Muscle layer of colon (tissue), 2 donors: ENCODE data around the gene MYBPH.

Experiments
- H3K27ac ChIP-seq: one replicate; pipeline ENCODE4 v1.7.0; 2013; ENCODE audit warnings: low read depth, mild to moderate bottlenecking, low read length, moderate library complexity
- H3K27me3 ChIP-seq, 2 donors: one replicate each; pipeline ENCODE4 v1.7.0; 2013; ENCODE audit warnings: low read length in 2 of 2, mild to moderate bottlenecking in 2 of 2; ENCODE audit not compliant: insufficient read depth in 2 of 2, control insufficient read depth in 1 of 2
- H3K36me3 ChIP-seq: one replicate; pipeline ENCODE4 v1.7.0; 2013; ENCODE audit warnings: mild to moderate bottlenecking, low read length; ENCODE audit not compliant: insufficient read depth
- H3K4me1 ChIP-seq: one replicate; pipeline ENCODE4 v1.7.0; 2013; ENCODE audit warnings: mild to moderate bottlenecking, low read length; ENCODE audit not compliant: insufficient read depth
- H3K4me3 ChIP-seq, 2 donors: one replicate each; pipeline ENCODE4 v1.7.0; 2013; ENCODE audit warnings: low read length in 2 of 2, low read depth in 1 of 2, mild to moderate bottlenecking in 1 of 2, moderate library complexity in 1 of 2
- H3K9ac ChIP-seq: one replicate; pipeline ENCODE4 v1.7.0; 2013; ENCODE audit warnings: low read length
- H3K9me3 ChIP-seq: one replicate; pipeline ENCODE4 v1.7.0; 2013; ENCODE audit warnings: mild to moderate bottlenecking, low read length
- donor health status: abdominal sarcoma.
- donor health status: Adenocarcinoma of cecum.

MYBPH gene

GRCh38 chr1:203175237-203175826 is at the start of gene MYBPH:
Gene MYBPH (minus strand): TSS chr1:203175826. CDS start chr1:203175755, 71 bp downstream.
- Histone ChIP-seq H3K9me3 (no peaks in the 10 kb centered on the region), H3K36me3 (no peaks in the 10 kb centered on the region), H3K27ac (no peak within 1 kb of the TSS), H3K9ac (no peak within 1 kb of the TSS), H3K4me3 (no peak within 1 kb of the TSS), H3K4me1 (no peaks in the 10 kb centered on the region), H3K27me3 (no peaks in the 10 kb centered on the region)

GRCh38 chr1:203225071-203225470 is 49.4 kb upstream of the MYBPH start:
- Histone ChIP-seq H3K36me3 (no peaks in the 10 kb centered on the region), H3K27ac (no peak overlapping the region), H3K27me3 (no peaks in the 10 kb centered on the region), H3K4me3 (no peak overlapping the region), H3K4me1 (no peaks in the 10 kb centered on the region), H3K9me3 (no peaks in the 10 kb centered on the region), H3K9ac (no peak overlapping the region)

GRCh38 chr1:203223012-203223775 is 47.6 kb upstream of the MYBPH start:
- Histone ChIP-seq H3K4me3 (no peak overlapping the region), H3K36me3 (no peaks in the 10 kb centered on the region), H3K27me3 (no peaks in the 10 kb centered on the region), H3K9me3 (no peaks in the 10 kb centered on the region), H3K27ac (no peak overlapping the region), H3K4me1 (no peaks in the 10 kb centered on the region), H3K9ac (no peak overlapping the region)

DNA sequence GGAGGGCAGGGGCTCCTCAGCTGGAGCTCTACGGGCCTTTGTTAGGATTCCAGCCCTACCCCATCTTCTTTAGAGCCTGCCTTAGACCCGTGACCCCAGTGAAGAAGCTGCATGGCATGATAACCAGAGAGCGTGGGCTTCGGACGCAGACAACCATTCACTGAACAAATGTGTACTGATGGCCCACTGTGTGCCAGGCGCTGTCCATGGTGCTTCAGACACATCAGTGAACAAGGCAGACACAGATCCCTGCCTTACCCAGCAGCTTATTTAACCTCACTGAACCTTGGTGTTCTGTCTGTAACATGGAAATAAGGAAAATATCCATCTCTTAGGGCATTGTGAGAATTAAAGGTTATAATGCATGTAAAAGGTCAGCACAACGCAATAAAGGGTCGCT is 44.3 kb upstream of the MYBPH start:
- H3K9me3 ChIP-seq, result no peaks in the 10 kb centered on the region

GRCh38 chr1:203219171-203219570 is 43.5 kb upstream of the MYBPH start:
- no peak overlapping the region for H3K9ac ChIP-seq
- no peak overlapping the region for H3K4me3 ChIP-seq
- no peaks in the 10 kb centered on the region for H3K36me3 ChIP-seq
- H3K27me3 ChIP-seq, result peaks cover 0 to 8% of the 10 kb centered on the region in 2 donors
- H3K4me1 ChIP-seq, result no peaks in the 10 kb centered on the region
- no peaks in the 10 kb centered on the region for H3K9me3 ChIP-seq
- H3K27ac ChIP-seq, result no peak overlapping the region

More for the DNA sequence above, 44.3 kb upstream of the MYBPH start:
- Histone ChIP-seq H3K36me3 (no peaks in the 10 kb centered on the region), H3K27ac (no peak overlapping the region), H3K4me1 (no peaks in the 10 kb centered on the region), H3K27me3 (peaks cover 0 to 8% of the 10 kb centered on the region in 2 donors), H3K4me3 (no peak overlapping the region), H3K9ac (no peak overlapping the region)

- Histone ChIP-seq H3K27me3 (peaks cover 0 to 8% of the 10 kb centered on the region in 2 donors), H3K36me3 (no peaks in the 10 kb centered on the region), H3K9ac (no peak overlapping the region), H3K4me3 (no peak overlapping the region), H3K4me1 (no peaks in the 10 kb centered on the region), H3K27ac (no peak overlapping the region), H3K9me3 (no peaks in the 10 kb centered on the region)
Measured at GRCh38 chr1:203217668-203218067, 42.0 kb upstream of the MYBPH start.

DNA sequence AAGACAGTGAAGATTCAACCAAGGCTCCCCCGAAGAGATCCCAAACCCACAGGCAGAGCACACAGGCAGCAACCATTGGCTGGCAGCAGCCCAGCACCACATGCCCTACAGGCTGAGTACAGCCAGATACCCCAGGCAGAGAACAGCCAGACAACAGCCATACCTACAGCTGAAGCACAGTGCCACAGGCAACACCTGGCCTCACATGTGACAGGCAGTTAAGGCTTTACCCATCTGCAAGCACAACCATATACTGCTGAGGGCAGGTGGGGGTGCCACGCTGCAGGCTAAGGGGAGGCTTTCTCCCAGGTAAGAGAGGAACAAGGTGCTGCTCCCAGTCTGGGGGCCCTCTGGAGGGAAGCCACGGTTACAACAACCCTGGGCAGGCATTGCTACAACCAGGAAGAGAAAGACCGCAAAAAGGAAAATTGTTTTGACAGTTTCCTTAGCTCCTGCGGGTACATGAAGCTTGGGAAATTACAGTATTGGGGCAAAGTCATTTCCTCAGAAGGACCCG is 41.6 kb upstream of the MYBPH start:
- no peaks in the 10 kb centered on the region for H3K4me1 ChIP-seq
- no peak overlapping the region for H3K9ac ChIP-seq

DNA sequence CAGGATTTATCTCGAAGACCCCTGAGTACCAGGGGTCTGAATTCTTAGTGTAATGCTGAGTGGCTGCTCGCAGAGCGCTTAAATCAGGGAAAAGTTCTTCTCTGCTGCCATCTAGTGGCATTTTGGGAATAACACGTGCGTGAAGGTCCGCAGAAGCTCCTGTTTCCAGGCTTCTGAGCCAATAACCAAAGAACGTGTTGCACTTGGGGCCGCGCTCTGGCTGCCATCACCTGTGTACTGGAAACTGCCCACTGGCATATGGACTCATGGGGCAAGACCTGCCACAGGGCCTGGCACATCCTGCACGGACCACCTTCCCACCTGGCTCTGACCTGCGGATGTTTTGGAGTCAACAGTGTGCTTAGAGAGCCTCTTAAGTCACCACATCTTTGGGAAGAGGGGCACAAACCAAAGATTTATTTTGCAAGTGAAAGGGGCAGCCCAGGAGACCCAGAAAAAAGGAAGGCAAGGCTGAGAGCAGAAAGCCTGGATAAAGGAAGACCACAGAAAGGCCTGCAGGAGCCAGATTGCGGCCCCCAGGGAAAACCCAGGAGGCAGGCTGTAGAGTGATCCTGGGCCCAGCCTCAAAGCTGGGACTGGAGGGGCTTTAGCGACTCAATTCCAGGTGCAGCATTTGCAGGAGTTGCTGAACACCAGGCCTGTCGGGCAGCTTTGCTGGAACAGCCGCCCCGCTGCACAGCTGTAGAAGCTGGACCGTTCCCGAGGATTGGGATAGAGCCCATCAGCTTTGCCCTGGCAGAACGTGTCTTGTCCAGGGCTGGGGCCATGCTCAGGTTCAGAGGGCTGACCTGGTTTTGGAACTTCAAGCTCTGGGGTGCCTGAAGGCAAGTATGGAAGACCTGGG is 40.9 kb upstream of the MYBPH start:
- Histone ChIP-seq H3K4me1 (no peaks in the 10 kb centered on the region), H3K36me3 (no peaks in the 10 kb centered on the region), H3K4me3 (no peak overlapping the region), H3K27me3 (peaks cover 0 to 8% of the 10 kb centered on the region in 2 donors), H3K9ac (no peak overlapping the region), H3K9me3 (no peaks in the 10 kb centered on the region), H3K27ac (no peak overlapping the region)

More for the DNA sequence above, 41.6 kb upstream of the MYBPH start:
- H3K4me3 ChIP-seq, result no peak overlapping the region
- H3K27ac ChIP-seq, result no peak overlapping the region
- no peaks in the 10 kb centered on the region for H3K9me3 ChIP-seq
- no peaks in the 10 kb centered on the region for H3K36me3 ChIP-seq
- H3K27me3 ChIP-seq, result peaks cover 0 to 8% of the 10 kb centered on the region in 2 donors

DNA sequence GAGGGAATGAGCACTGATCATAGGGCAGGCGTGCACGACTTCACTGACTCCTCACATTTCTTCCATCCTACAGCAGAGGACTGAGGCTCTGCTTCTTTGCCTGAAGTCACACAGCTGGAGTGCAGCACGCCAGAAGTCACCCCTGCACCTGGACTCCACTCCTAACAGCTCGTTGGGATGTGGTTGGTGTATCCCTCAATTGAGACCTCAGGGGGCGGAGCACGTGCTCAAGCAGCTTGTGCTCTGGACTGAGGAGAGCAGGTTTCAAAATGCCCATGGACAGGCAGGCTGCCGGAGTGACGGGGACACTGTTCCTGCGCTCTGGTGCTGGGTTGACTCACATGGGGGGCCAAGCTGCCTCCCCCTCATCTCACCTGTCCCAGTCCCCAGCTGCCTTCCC is 39.9 kb upstream of the MYBPH start:
- Histone ChIP-seq H3K36me3 (no peaks in the 10 kb centered on the region), H3K4me1 (no peaks in the 10 kb centered on the region), H3K9ac (no peak overlapping the region), H3K4me3 (no peak overlapping the region), H3K27me3 (peaks cover 0 to 8% of the 10 kb centered on the region in 2 donors), H3K9me3 (no peaks in the 10 kb centered on the region), H3K27ac (no peak overlapping the region)

GRCh38 chr1:203214871-203215270 is 39.2 kb upstream of the MYBPH start:
- no peaks in the 10 kb centered on the region for H3K9me3 ChIP-seq

DNA sequence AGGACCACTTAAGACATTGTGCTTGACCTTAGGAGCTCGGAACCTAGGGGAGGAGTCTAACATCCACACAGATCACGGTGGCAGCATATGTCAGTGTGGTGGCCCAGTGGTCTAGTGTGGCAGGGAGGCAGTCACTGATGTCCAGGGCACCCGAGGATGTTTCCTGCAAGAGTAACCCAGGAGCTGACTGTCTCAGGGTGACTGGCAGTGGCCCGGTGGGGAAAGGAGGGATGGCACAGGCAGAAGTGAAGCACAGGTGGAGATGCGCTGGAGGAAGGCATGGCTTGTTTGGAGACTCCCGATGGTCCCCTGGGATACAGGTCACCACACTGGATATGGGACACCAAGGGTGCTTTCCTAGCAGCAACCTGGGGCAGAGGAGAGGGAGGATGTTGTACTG is 37.5 kb upstream of the MYBPH start:
- no peaks in the 10 kb centered on the region for H3K9me3 ChIP-seq
- H3K9ac ChIP-seq, result no peak overlapping the region
- H3K4me1 ChIP-seq, result no peaks in the 10 kb centered on the region
- H3K27me3 ChIP-seq, result peaks cover 0 to 8% of the 10 kb centered on the region in 2 donors
- H3K4me3 ChIP-seq, result no peak overlapping the region
- no peaks in the 10 kb centered on the region for H3K36me3 ChIP-seq
- no peak overlapping the region for H3K27ac ChIP-seq

More at GRCh38 chr1:203214871-203215270, 39.2 kb upstream of the MYBPH start:
- H3K4me3 ChIP-seq, result no peak overlapping the region
- no peak overlapping the region for H3K9ac ChIP-seq
- H3K4me1 ChIP-seq, result no peaks in the 10 kb centered on the region
- no peaks in the 10 kb centered on the region for H3K36me3 ChIP-seq
- H3K27me3 ChIP-seq, result peaks cover 0 to 8% of the 10 kb centered on the region in 2 donors
- H3K27ac ChIP-seq, result no peak overlapping the region
